HepG2 (cell line): ENCODE measurements around the gene BBOF1. TPM values are rescaled to one million over a fixed set of nuclear protein-coding genes. Genes with fewer than 3 reads are reported as not detected.

Source experiments
- CENPBD1 ChIP-seq: sonication (generic); formaldehyde crosslinking; IDR thresholded peaks from 2 replicates; pipeline ENCODE4 v1.8.0; 2022; ENCODE audit warnings: missing genetic modification reagents, low read depth, mild to moderate bottlenecking, borderline replicate concordance
- DMAP1 ChIP-seq: IDR thresholded peaks from 2 replicates; pipeline ENCODE4 v1.6.1; 2016
- DNMT3B ChIP-seq: conservative IDR thresholded peaks from 2 replicates; pipeline ENCODE4 v1.6.1; 2016; ENCODE audit warnings: missing biosample characterization, control low read depth
- EEA1 ChIP-seq: sonication (generic); formaldehyde crosslinking; IDR thresholded peaks from 2 replicates; pipeline ENCODE4 v1.5.1; 2020; ENCODE audit warnings: mild to moderate bottlenecking, missing genetic modification reagents, borderline replicate concordance
- ESRRA ChIP-seq: sonication (generic); formaldehyde crosslinking; IDR thresholded peaks from 2 replicates; pipeline ENCODE4 v1.5.1; 2020; ENCODE audit warnings: mild to moderate bottlenecking, low read depth, missing genetic modification reagents
- GABPB1 ChIP-seq: IDR thresholded peaks from 2 replicates; pipeline ENCODE4 v1.6.1; 2016; ENCODE audit warnings: mild to moderate bottlenecking, missing genetic modification reagents, moderate library complexity, missing compliant biosample characterization
- KLF16 ChIP-seq, 2 experiments: sonication (generic) in 1 of 2; formaldehyde crosslinking in 1 of 2; IDR thresholded peaks; 2 replicates each; pipeline versions ENCODE4 v1.6.1 to v1.8.0; 2016 to 2023; ENCODE audit warnings: missing genetic modification reagents in 2 of 2, missing compliant biosample characterization in 1 of 2
- MAZ ChIP-seq, 2 experiments: sonication (generic) in 1 of 2; formaldehyde crosslinking in 1 of 2; IDR thresholded peaks; 2 replicates each; pipeline versions ENCODE4 v1.5.0 to v1.6.1; 2012 to 2020; ENCODE audit warnings: low read depth in 2 of 2, mild to moderate bottlenecking in 2 of 2, borderline replicate concordance in 1 of 2, improper control_type of control experiment in 1 of 2, low read length in 1 of 2, missing genetic modification reagents in 1 of 2, moderate library complexity in 1 of 2
- MNT ChIP-seq: fragments of 450-650 bp; IDR thresholded peaks from 2 replicates; pipeline ENCODE4 v1.6.1; 2016
- MYPOP ChIP-seq: sonication (generic); formaldehyde crosslinking; IDR thresholded peaks from 2 replicates; pipeline ENCODE4 v1.8.1; 2023; ENCODE audit warnings: mild to moderate bottlenecking, moderate library complexity, missing genetic modification reagents
- PHF5A ChIP-seq: IDR thresholded peaks from one replicate; pipeline ENCODE4 v1.6.1; 2018; ENCODE audit warnings: low read depth, missing genetic modification reagents; ENCODE audit not compliant: unreplicated experiment
- POLR2A ChIP-seq, 2 experiments: IDR thresholded peaks; 2 replicates each; pipeline ENCODE4 v1.6.1; 2011; ENCODE audit warnings: low read depth in 2 of 2, low read length in 2 of 2, mild to moderate bottlenecking in 1 of 2, moderate library complexity in 1 of 2; ENCODE audit not compliant: insufficient read depth in 1 of 2
- RAD51 ChIP-seq: fragments of 450-650 bp; IDR thresholded peaks from 2 replicates; pipeline ENCODE4 v1.6.1; 2016; ENCODE audit warnings: borderline replicate concordance
- RELA ChIP-seq: sonication (generic); formaldehyde crosslinking; IDR thresholded peaks from 2 replicates; pipeline ENCODE4 v1.4.0; 2020; ENCODE audit warnings: missing genetic modification reagents
- TSC22D2 ChIP-seq: sonication (generic); formaldehyde crosslinking; IDR thresholded peaks from 2 replicates; pipeline ENCODE4 v1.5.1; 2020; ENCODE audit warnings: missing genetic modification reagents, mild to moderate bottlenecking, borderline replicate concordance
- YEATS4 ChIP-seq: sonication (generic); formaldehyde crosslinking; IDR thresholded peaks from 2 replicates; pipeline ENCODE4 v1.4.0; 2020; ENCODE audit warnings: missing genetic modification reagents, borderline replicate concordance
- ZBTB3 ChIP-seq: sonication (generic); formaldehyde crosslinking; IDR thresholded peaks from 2 replicates; pipeline ENCODE4 v1.4.0; 2020; ENCODE audit warnings: low read depth, mild to moderate bottlenecking, moderate library complexity, missing genetic modification reagents, borderline replicate concordance
- ZBTB39 ChIP-seq: sonication (generic); formaldehyde crosslinking; IDR thresholded peaks from 2 replicates; pipeline ENCODE4 v1.5.0; 2020; ENCODE audit warnings: missing genetic modification reagents
- ZNF124 ChIP-seq: sonication (generic); formaldehyde crosslinking; IDR thresholded peaks from 2 replicates; pipeline ENCODE4 v1.4.0; 2020; ENCODE audit warnings: missing genetic modification reagents
- ZNF160 ChIP-seq: sonication (generic); formaldehyde crosslinking; IDR thresholded peaks from 2 replicates; pipeline ENCODE4 v1.8.0; 2022; ENCODE audit warnings: mild to moderate bottlenecking, inconsistent platforms, missing genetic modification reagents
- ZNF235 ChIP-seq: sonication (generic); formaldehyde crosslinking; IDR thresholded peaks from 2 replicates; pipeline ENCODE4 v1.8.1; 2023; ENCODE audit warnings: mild to moderate bottlenecking, missing genetic modification reagents, borderline replicate concordance
- ZNF3 ChIP-seq: IDR thresholded peaks from 2 replicates; pipeline ENCODE4 v1.7.0; 2017; ENCODE audit warnings: inconsistent platforms
- ZNF570 ChIP-seq: sonication (generic); formaldehyde crosslinking; IDR thresholded peaks from 2 replicates; pipeline ENCODE4 v1.4.0; 2020; ENCODE audit warnings: mild to moderate bottlenecking, missing genetic modification reagents, borderline replicate concordance
- ZNF747 ChIP-seq: sonication (generic); formaldehyde crosslinking; IDR thresholded peaks from 2 replicates; pipeline ENCODE4 v1.8.1; 2023; ENCODE audit warnings: missing genetic modification reagents, mild to moderate bottlenecking, borderline replicate concordance
- ZNF761 ChIP-seq: sonication (generic); formaldehyde crosslinking; conservative IDR thresholded peaks from 2 replicates; pipeline ENCODE4 v1.4.0; 2020; ENCODE audit warnings: mild to moderate bottlenecking, missing genetic modification reagents
- polyA plus RNA-seq, 8 experiments: library from polyadenylated mRNA; depleted of rRNA in 3 of 8; stranded (reverse) in 7 of 8; unstranded in 1 of 8; fragments of >200 nt; fragmentation: Illumina TruSeq in 4 of 8; extraction: Trizol in 4 of 8; gene quantifications; 2 replicates each; pipeline versions ENCODE4 v1.2.1 to v1.2.3, GENCODE V29; 2011 to 2016; ENCODE audit warnings: low read depth in 4 of 8, missing spikeins in 1 of 8, mixed read lengths in 1 of 8; ENCODE audit not compliant: insufficient read depth in 1 of 8
- total RNA-seq, 5 experiments: library from RNA; depleted of rRNA; stranded (reverse); fragments of >200 nt; fragmentation: Illumina TruSeq; extraction: Trizol; gene quantifications; 2 replicates each; pipeline ENCODE4 v1.2.3, GENCODE V29; 2016; ENCODE audit warnings: low read depth in 1 of 5

The BBOF1 gene
- total and polyA plus RNA-seq, 2 of the 13 experiments (the other 11 are each of a cell fraction or from before 2014, with no cell fraction given), result 1.6 to 2.3 TPM

GRCh38 chr14:74018586-74019407, at the start of gene BBOF1, which contains the start of gene ENTPD5 (continued):
- TF ChIP-seq ZNF747 (CRISPR knock-in tag) (peak; percentile 11; the same call in 1 of the 2 replicates), ZNF761 (peak; percentile 53; the same call in 1 of the 2 replicates), MYPOP (CRISPR knock-in tag) (peak; percentile 75), RELA (CRISPR knock-in tag) (no peak), ZNF160 (no peak), EEA1 (CRISPR knock-in tag) (0 out of 2 replicates have a peak, but pooled peaks have one; percentile 24), ZBTB3 (CRISPR knock-in tag) (no peak), ESRRA (CRISPR knock-in tag) (no peak; the same call in 1 of the 2 replicates), DMAP1 (CRISPR knock-in tag) (peak; percentile 62; the same call in 1 of the 2 replicates), ZNF3 (CRISPR knock-in tag) (no peak), RAD51 (no peak), ZNF570 (CRISPR knock-in tag) (no peak), TSC22D2 (no peak), ZNF235 (CRISPR knock-in tag) (peak; percentile 80), DNMT3B (CRISPR knock-in tag) (no peak), KLF16 (CRISPR knock-in tag; IDR thresholded peaks at IDR 0.05) (peak in 1 of 2 experiments; percentile 30; a peak in 1 of 4 replicates), MAZ (IDR thresholded peaks at IDR 0.05; ENCODE audit: borderline replicate concordance, low read depth, low read length) (peak; percentile 71), MAZ (CRISPR knock-in tag; IDR thresholded peaks at IDR 0.05; ENCODE audit: low read depth) (peak; percentile 78), YEATS4 (peak; percentile 78; the same call in 1 of the 2 replicates), ZBTB39 (CRISPR knock-in tag) (no peak), CENPBD1 (CRISPR knock-in tag) (no peak; the same call in 1 of the 2 replicates), GABPB1 (peak; percentile 62; the same call in 1 of the 2 replicates), POLR2A (IDR thresholded peaks at IDR 0.05; ENCODE audit: insufficient read depth in 1 of 2, low read depth in 2 of 2, low read length in 2 of 2) (peak; percentile 77 to 83; a peak in 3 of 4 replicates), PHF5A (peak; percentile 8), MNT (no peak), ZNF124 (CRISPR knock-in tag) (no peak)
